ENCODE measurements around the gene CEP83.

CEP83 gene

DNA sequence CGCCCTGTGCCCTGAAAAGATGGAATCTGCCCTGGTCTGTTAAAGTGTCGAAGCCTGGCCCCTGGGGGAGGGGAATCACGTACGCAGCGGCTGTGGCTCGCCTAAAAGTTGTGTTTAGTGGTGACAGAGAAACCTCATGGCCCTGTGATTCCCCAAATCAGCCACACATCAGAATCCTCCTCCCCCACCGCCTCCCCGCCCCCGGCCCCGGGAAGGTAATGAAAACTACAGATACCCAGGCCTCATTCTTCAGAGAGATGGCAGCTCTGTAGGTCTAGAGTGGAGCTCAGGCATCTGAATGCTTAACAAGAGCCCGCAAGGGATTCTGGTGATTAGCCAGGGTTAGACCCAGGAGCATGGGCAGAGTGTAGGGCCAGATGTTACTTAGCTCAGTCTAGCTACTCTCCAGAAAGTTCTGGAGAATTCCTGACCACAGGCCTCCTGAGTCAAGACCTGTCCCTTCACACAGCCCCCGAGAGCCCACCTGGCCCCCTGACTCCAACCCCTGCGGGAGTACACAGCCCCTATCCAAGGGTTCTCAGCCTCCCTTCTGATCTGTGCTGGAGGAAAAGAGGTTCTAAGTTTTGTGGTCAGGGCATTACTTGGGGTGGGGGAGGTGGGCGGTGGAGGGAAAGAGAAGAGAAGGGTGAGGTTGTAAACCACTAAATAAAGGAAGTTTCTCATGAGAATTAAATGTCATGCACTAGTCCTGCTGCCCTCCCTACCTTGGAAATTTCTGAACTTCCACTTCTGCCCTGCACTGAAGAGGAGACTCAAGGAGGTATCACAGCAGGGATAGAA is 196.5 kb downstream of the CEP83 start:
- Mint-ChIP-seq H3K4me3 (no peak overlapping the region), H3K9me3 (peaks cover 3% of the 10 kb centered on the region), H3K27ac (no peak overlapping the region), H3K36me3 (ENCODE audit: low read depth) (no peaks in the 10 kb centered on the region), H3K27me3 (ENCODE audit: low read depth, poor library complexity) (peaks cover 8% of the 10 kb centered on the region), H3K4me1 (peaks cover 47% of the 10 kb centered on the region)
- TF ChIP-seq, protein P1, sequence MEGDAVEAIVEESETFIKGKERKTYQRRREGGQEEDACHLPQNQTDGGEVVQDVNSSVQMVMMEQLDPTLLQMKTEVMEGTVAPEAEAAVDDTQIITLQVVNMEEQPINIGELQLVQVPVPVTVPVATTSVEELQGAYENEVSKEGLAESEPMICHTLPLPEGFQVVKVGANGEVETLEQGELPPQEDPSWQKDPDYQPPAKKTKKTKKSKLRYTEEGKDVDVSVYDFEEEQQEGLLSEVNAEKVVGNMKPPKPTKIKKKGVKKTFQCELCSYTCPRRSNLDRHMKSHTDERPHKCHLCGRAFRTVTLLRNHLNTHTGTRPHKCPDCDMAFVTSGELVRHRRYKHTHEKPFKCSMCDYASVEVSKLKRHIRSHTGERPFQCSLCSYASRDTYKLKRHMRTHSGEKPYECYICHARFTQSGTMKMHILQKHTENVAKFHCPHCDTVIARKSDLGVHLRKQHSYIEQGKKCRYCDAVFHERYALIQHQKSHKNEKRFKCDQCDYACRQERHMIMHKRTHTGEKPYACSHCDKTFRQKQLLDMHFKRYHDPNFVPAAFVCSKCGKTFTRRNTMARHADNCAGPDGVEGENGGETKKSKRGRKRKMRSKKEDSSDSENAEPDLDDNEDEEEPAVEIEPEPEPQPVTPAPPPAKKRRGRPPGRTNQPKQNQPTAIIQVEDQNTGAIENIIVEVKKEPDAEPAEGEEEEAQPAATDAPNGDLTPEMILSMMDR (IDR thresholded peaks at IDR 0.05): no peak
- DNase-seq: no peak

- H3K4me1 Mint-ChIP-seq: peaks cover 47% of the 10 kb centered on the region
- peaks cover 3% of the 10 kb centered on the region for H3K9me3 Mint-ChIP-seq
- no peaks in the 10 kb centered on the region for H3K36me3 Mint-ChIP-seq (ENCODE audit: low read depth)
- TF ChIP-seq, protein P1 (IDR thresholded peaks at IDR 0.05): no peak
- no peak overlapping the region for H3K27ac Mint-ChIP-seq
- H3K27me3 Mint-ChIP-seq (ENCODE audit: low read depth, poor library complexity): peaks cover 8% of the 10 kb centered on the region
- H3K4me3 Mint-ChIP-seq: no peak overlapping the region
- DNase-seq: no peak
Observed at GRCh38 chr12:94262228-94263010, 197.2 kb downstream of the CEP83 start.

- Mint-ChIP-seq H3K36me3 (ENCODE audit: low read depth) (no peaks in the 10 kb centered on the region), H3K27me3 (ENCODE audit: low read depth, poor library complexity) (peaks cover 8% of the 10 kb centered on the region), H3K4me1 (peaks cover 43% of the 10 kb centered on the region), H3K27ac (no peak overlapping the region), H3K4me3 (no peak overlapping the region), H3K9me3 (peaks cover 3% of the 10 kb centered on the region)
- no peak for DNase-seq
- TF ChIP-seq, protein P1 (IDR thresholded peaks at IDR 0.05): no peak
Observed at GRCh38 chr12:94261786-94262185, 197.9 kb downstream of the CEP83 start.

DNA sequence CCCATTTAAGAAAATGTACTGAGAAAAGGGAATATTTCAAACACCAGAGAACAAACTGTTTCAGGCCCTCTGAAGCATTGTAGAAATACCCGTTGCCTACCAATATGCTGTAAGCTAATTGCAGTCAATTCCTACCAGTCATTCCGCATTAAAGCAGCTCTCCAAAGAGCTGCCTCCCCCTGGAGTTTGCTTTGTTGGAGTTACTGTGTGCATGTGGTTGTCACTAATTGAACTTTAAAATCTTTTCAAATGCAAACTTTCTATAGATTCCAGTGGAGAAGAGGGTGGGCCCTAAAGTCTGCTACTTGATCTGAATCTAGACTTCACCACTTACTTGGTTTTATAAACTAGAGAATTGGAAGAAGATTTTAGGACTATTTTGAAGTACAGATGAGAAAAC is 198.5 kb downstream of the CEP83 start:
- H3K27me3 Mint-ChIP-seq (ENCODE audit: low read depth, poor library complexity): peaks cover 8% of the 10 kb centered on the region
- no peaks in the 10 kb centered on the region for H3K36me3 Mint-ChIP-seq (ENCODE audit: low read depth)
- TF ChIP-seq, protein P1 (IDR thresholded peaks at IDR 0.05): no peak
- H3K9me3 Mint-ChIP-seq: peaks cover 3% of the 10 kb centered on the region
- H3K4me3 Mint-ChIP-seq: no peak overlapping the region
- H3K4me1 Mint-ChIP-seq: peaks cover 41% of the 10 kb centered on the region
- no peak for DNase-seq
- H3K27ac Mint-ChIP-seq: no peak overlapping the region

DNA sequence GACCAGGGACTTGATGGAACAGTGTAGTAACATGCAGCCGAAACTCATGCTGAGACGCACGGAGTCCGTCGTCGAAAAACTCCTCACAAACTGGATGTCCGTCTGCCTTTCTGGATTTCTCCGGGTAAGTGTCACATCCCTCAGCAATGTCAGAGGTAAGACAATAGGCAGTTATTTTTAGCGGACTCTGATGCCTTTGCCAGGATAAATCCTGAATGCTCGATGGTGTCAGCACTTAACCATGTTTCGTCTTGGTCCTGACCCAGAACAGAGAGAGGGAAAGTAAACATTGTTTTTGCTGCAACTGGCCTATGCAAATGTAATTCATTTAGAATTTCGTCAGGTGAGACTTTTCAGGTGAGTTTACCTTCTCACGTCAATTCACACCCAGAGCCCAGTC is 198.9 kb downstream of the CEP83 start:
- no peak for DNase-seq
- Mint-ChIP-seq H3K27ac (no peak overlapping the region), H3K4me3 (no peak overlapping the region), H3K4me1 (peaks cover 37% of the 10 kb centered on the region), H3K9me3 (peaks cover 3% of the 10 kb centered on the region), H3K36me3 (ENCODE audit: low read depth) (no peaks in the 10 kb centered on the region), H3K27me3 (ENCODE audit: low read depth, poor library complexity) (peaks cover 4% of the 10 kb centered on the region)
- TF ChIP-seq, protein P1 (IDR thresholded peaks at IDR 0.05): no peak
